Activated CD8-positive, alpha-beta memory T cell treated with anti-CD3 and anti-CD28 coated beads, Interleukin-2, amount 50 U/mL, for 1 hour (primary cell): ENCODE measurements around the gene IGSF21.

Source experiments
- DNase-seq: peaks from one replicate; pipeline ENCODE4 v3.0.0-alpha.2; 2020; ENCODE audit errors: extremely low read depth

The IGSF21 gene

GRCh38 chr1:18119289-18119688, 11.7 kb downstream of the IGSF21 start:
- DNase-seq, result no peak

GRCh38 chr1:18119771-18120377, 12.3 kb downstream of the IGSF21 start:
- no peak for DNase-seq

GRCh38 chr1:18120638-18121037, 13.0 kb downstream of the IGSF21 start:
- DNase-seq, result no peak

GRCh38 chr1:18121072-18121820, 13.6 kb downstream of the IGSF21 start:
- no peak for DNase-seq

- DNase-seq, result no peak
Measured at GRCh38 chr1:18123467-18123992, 15.9 kb downstream of the IGSF21 start.

- no peak for DNase-seq
Measured at GRCh38 chr1:18124977-18125376, 17.4 kb downstream of the IGSF21 start.

- DNase-seq, result no peak
Measured at GRCh38 chr1:18126616-18127015, 19.0 kb downstream of the IGSF21 start.

- DNase-seq, result no peak
Measured at GRCh38 chr1:18128298-18128697, 20.7 kb downstream of the IGSF21 start.

GRCh38 chr1:18130356-18130755, 22.8 kb downstream of the IGSF21 start:
- no peak for DNase-seq

GRCh38 chr1:18132022-18132710, 24.6 kb downstream of the IGSF21 start:
- DNase-seq, result no peak

- DNase-seq, result no peak
Measured at GRCh38 chr1:18132711-18133541, 25.3 kb downstream of the IGSF21 start.

- DNase-seq, result no peak
Measured at GRCh38 chr1:18134324-18135046, 26.9 kb downstream of the IGSF21 start.

GRCh38 chr1:18137759-18138345, 30.3 kb downstream of the IGSF21 start:
- no peak for DNase-seq

GRCh38 chr1:18139198-18139981, 31.8 kb downstream of the IGSF21 start:
- DNase-seq, result no peak

- DNase-seq, result no peak
Measured at GRCh38 chr1:18140411-18140810, 32.8 kb downstream of the IGSF21 start.

- DNase-seq, result no peak
Measured at GRCh38 chr1:18141661-18142060, 34.1 kb downstream of the IGSF21 start.

- DNase-seq, result no peak
Measured at GRCh38 chr1:18142471-18142870, 34.9 kb downstream of the IGSF21 start.

- no peak for DNase-seq
Measured at GRCh38 chr1:18142969-18143368, 35.4 kb downstream of the IGSF21 start.

- DNase-seq, result no peak
Measured at GRCh38 chr1:18144062-18144461, 36.5 kb downstream of the IGSF21 start.
